Activated T-helper 1 cell treated with anti-CD3 and anti-CD28 coated beads, Interleukin-2, amount 50 U/mL, for 16 hours (primary cell): ENCODE results near the gene EYA2.

Experiments
- DNase-seq, 2 donors: peaks; one replicate each; pipeline ENCODE4 v3.0.0-alpha.2; 2020; ENCODE audit warnings: low read depth in 1 of 2, low spot score in 1 of 2

The EYA2 gene

GRCh38 chr20:47004179-47004578 lies 109.5 kb downstream of the EYA2 start:
- DNase-seq, result no peak

DNA sequence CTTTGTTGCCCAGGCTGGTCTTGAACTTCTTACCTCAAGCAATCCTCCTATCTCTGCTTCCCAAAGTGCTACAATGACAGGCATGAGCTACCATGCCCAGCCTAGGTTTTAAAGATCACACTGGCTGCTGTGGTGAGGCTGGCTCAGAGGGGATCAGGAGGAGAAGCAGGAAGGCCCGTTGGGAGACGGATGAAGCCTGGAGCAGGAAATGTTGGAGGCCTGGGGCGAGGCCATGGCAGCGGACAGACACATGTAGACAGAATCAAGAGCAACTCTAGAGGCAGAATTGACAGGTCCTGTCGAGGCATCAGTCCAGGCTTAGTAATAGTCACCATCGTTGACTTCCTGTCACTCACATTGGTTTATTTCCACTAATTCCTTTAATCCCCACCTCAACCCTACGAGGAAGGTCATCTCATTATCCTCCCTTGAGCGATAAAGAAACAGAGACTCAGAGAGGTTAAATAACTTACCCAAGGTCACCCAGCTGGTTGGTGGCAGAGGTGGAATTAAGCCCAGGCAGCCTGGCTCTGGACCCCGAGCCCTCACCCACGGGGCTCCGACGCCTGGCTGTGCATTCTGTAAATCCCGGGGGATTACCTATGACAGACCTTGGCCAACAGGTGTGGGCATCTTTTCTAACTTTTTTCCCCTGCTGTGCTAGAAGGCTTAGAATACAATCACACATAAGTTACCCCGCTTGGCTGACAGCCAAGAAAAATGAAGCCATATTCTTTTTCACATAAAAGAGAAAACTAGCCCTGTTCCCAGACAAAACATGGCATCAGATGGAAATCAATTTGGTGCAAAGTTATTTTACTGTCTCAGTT lies 113.4 kb downstream of the EYA2 start:
- no peak for DNase-seq

- DNase-seq, result no peak
These were observed 114.3 kb downstream of the EYA2 start for GRCh38 chr20:47008842-47009518.

DNA sequence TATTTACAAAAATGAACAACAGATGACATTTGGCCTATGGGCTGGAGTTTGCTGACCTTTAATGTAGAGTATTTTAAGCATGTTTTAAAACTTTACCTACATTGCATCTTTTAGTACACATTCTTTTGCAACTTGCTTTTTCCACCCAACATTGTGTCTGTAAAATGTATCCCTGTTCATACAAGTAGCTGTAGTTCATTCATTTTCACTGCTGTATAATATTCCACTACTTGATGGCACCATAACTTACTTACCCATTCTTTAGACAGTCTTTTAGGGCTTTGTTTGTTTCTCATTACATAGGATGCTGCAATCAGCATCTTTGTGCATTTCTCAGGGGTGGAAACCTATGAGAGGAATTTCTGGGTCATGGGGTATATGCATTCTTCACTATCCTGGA lies 115.1 kb downstream of the EYA2 start:
- DNase-seq, result no peak

- no peak for DNase-seq
These were observed 117.3 kb downstream of the EYA2 start for GRCh38 chr20:47011984-47012383.

DNA sequence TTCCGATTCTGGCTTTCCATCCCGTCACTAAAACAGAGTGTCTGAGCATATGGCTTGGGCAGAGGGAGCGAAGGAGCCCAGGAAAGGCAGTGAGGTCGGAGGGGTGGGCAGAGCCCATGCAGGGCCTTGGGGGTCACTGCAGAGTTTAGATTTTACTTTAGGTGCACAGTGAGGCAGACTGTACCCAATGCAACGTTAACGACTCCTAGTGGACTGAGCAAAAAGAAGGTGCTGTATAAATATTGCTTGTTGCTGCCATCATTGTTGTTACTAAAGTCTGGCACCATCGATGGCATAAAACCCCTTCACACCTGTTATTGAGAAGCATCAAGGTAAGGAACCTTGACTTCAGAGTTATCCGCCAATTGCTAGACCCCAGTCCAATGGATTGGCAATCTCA lies 119.0 kb downstream of the EYA2 start:
- no peak for DNase-seq

- no peak for DNase-seq
These were observed 121.5 kb downstream of the EYA2 start for GRCh38 chr20:47016068-47016664.

DNA sequence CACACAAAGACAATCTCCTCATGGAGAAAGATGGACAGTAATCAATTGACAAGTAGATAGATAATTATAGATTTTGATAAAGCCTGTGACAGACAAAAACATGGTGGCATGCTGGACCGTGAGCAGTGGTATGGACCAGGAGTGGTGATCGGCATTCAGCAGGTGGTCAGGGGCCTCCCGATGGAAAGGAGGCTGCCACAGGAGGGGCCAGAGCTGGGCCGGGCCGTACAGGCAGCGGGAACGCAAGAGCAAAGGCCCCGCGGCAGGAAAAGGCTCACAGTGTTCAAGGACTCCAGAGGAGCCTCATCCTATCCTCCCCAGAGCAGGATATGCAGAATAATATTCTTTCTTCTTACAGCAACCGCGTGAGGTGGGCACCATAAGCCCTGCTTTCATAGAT lies 123.7 kb downstream of the EYA2 start:
- DNase-seq, result no peak

- DNase-seq, result no peak
These were observed 124.6 kb downstream of the EYA2 start for GRCh38 chr20:47019121-47019824.

- no peak for DNase-seq
These were observed 125.6 kb downstream of the EYA2 start for GRCh38 chr20:47020231-47020630.

DNA sequence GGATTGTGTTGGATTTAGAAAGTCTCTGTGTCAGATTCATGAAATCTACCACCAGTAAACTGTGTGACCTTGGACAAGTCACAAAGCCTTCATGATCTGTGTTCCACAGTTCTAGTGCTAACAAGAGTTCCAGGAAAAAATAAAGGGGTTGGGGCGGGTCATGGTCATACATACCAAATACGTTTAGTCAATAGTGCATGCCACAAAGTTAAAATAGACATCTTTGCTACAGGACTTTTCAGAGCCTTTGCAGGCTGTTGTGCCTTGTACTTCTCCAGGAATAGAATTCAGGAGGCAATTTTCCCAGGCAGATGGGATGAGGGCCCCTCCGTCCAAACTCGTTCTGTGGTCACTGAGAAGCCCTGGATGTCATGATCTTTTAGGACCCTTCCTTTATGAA lies 127.2 kb downstream of the EYA2 start:
- DNase-seq, result no peak

- DNase-seq, result no peak
These were observed 129.9 kb downstream of the EYA2 start for GRCh38 chr20:47024461-47024937.

DNA sequence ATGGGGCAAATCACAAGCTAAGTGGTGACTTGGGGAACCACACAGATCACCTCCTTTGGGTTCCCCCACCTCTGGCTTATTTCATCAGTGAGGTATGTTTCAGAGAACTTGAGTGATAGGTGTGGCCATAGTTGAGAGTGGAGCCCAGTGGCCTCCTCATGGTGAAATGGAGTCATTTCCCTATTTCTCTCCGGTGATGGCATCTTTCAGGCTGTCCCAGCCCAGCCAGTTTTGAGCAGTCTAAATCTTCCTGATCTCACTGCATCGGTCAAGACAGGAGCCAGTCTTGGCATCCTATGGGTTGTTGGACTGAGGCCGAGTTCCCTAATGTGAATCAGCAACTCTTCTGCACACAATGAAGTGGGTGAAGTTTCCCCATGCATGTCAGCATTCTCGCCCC lies 132.4 kb downstream of the EYA2 start:
- DNase-seq, result no peak

DNA sequence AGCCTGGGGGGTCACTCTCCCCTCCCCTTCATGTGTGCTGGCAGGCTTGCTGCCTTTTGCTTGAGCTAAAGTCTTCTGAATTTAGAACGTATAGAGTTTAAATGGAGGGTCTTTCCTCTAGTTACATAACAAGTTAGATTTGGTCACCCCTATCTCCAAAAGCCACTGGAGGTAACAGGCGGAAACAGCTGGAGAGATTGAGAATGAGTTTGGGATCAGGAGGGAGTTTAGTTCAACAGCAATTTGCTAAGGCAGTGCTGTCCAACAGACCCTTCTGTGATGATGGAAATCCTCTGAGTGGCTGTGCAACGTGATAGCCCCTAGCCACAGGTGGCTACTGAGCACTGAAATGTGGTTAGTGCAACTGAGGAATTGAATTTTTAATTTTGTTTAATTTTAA lies 132.8 kb downstream of the EYA2 start:
- DNase-seq, result no peak

GRCh38 chr20:47028487-47028886 lies 133.8 kb downstream of the EYA2 start:
- DNase-seq, result no peak

- no peak for DNase-seq
These were observed 135.2 kb downstream of the EYA2 start for GRCh38 chr20:47029845-47030244.

- DNase-seq, result no peak
These were observed 135.7 kb downstream of the EYA2 start for GRCh38 chr20:47030271-47030810.

DNA sequence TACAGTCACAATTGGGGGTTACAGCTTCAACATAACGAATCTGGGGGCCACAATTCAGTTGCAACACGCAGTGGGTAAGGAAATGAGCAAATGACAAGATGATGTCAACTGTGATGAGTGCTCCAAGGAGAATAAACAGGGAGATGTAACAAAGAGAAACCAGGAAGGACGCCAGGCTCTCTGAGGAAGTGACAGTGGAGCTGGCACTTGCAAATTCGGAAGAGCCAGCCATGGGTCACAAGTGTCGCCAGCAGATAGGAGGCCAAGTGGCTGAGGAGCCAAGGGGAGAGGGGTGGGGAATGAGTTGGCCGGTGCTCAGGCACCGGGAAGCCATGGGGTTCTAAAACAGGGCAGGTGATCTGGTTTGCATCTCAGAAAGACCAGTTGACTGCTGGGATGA lies 136.4 kb downstream of the EYA2 start:
- no peak for DNase-seq

DNA sequence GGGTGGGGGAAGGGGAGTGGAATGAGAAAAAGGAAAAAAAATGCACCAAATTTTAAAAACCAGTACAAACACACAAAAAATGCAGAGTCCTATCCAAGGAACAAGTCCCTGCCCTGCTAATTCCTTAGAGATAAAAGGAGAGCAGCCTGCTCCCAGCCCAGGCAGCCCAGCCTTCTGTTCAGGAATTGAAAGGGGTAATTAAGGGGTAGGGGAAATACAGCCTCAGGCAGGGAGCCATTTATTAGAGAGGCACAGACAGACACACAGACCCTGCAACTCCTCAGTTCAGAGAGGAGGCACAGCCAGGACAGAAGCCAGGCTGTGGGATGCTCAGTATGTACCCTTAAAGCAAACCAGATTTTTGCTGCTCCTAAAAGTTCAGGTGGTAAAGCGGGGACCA lies 137.2 kb downstream of the EYA2 start:
- no peak for DNase-seq

DNA sequence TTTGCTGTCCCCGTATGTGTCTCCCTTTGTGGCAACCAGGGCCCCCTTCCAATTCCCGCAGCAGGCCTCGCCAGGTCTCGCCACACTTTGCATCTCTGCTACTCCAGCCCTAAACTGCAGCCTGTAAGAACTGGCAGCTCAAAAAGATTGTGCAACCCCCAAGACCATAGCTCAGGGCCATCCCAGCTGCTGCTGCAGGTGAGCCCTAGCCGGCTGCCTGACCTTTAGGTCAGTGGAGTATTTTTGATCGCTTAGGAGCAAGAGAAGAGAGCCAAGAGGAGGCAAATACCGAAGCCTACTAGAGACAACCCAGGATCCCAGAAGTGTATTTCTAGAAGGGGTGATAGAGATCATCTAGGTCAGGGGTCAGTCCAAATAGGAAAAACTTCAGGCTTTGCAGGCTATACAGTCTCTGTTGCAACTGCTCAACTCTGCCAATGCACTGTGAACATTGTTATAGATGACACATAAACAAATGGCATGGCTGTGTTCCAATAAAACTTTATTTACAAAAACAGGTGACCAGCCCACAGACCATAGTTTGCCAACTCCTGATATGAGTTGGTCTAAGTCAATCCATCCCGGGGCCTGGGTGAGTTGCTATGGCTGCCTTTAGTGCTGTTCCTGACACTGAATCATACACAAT lies 138.4 kb downstream of the EYA2 start:
- DNase-seq, result no peak

GRCh38 chr20:47033665-47034064 lies 139.0 kb downstream of the EYA2 start:
- no peak for DNase-seq
